Ascending aorta (tissue), 2 donors: ENCODE measurements around the gene INAVA. TPM values are rescaled to one million over a fixed set of nuclear protein-coding genes. Genes with fewer than 3 reads are reported as not detected.

Source experiments
- DNase-seq, 2 donors: peaks; one replicate each; pipeline ENCODE4 v3.0.0-alpha.2; 2019; ENCODE audit warnings: low spot score in 2 of 2
- H3K27ac ChIP-seq, 2 donors: fragments of 200-600 bp; sonication (generic); one replicate each; pipeline ENCODE4 v1.5.1; 2016 to 2017; ENCODE audit warnings: mild to moderate bottlenecking in 1 of 2
- H3K27me3 ChIP-seq: fragments of 200-600 bp; sonication (generic); one replicate; pipeline ENCODE4 v1.5.1; 2017
- H3K36me3 ChIP-seq, 2 donors: fragments of 200-600 bp; sonication (generic); one replicate each; pipeline ENCODE4 v1.5.1; 2016
- H3K4me1 ChIP-seq, 2 donors: fragments of 200-600 bp; sonication (generic); one replicate each; pipeline ENCODE4 v1.5.1; 2016 to 2017; ENCODE audit warnings: mild to moderate bottlenecking in 1 of 2
- H3K4me3 ChIP-seq, 2 donors: fragments of 200-600 bp; sonication (generic); one replicate each; pipeline ENCODE4 v1.5.1; 2016 to 2017; ENCODE audit warnings: mild to moderate bottlenecking in 1 of 2
- H3K9me3 ChIP-seq, 2 donors: fragments of 200-600 bp; sonication (generic); one replicate each; pipeline ENCODE4 v1.5.1; 2016
- intact Hi-C: fragments of 100-400 bp; cut with DNase I; formaldehyde crosslinking; loops from one replicate; pipeline ENCODE4 v1.15.1; 2023
- total RNA-seq: library from RNA; depleted of rRNA; stranded (reverse); fragments of >200 nt; gene quantifications from one replicate; pipeline ENCODE4 v1.1.0, GENCODE V29; 2016
- TF ChIP-seq, protein P1 (sequence below), 3 experiments: fragments of 200-600 bp in 2 of 3; fragments of 450-650 bp in 1 of 3; sonication (generic) in 2 of 3; IDR thresholded peaks; one replicate each; pipeline ENCODE4 v1.5.1; 2016 to 2019; ENCODE audit warnings: antibody characterized with exemption in 3 of 3, mild to moderate bottlenecking in 1 of 3, moderate library complexity in 1 of 3

Gene INAVA
- total RNA-seq, 1 donor from 2014 or later: not detected

DNA sequence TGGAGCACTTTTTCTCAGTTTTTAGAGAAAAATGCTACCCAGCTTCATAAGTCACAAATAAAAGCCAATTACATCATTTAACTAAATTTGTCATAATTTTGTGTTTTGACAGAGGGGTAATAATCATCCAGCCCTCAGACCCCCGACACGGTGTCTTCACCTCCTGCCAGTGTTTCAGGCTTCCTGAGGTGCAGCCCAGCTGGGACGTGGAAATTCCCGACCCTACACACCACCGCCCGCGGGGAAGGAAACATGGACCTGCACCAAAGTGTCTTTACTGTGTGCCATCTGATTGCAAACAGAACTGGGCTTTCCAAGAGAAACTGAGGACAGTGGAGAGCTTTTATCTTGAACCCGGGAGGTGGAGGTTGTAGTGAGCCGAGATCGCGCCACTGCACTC, 7.7 kb upstream of the INAVA start:
- no peaks in the 10 kb centered on the region for H3K36me3 ChIP-seq
- DNase-seq: no peak
- no peaks in the 10 kb centered on the region for H3K27me3 ChIP-seq

DNA sequence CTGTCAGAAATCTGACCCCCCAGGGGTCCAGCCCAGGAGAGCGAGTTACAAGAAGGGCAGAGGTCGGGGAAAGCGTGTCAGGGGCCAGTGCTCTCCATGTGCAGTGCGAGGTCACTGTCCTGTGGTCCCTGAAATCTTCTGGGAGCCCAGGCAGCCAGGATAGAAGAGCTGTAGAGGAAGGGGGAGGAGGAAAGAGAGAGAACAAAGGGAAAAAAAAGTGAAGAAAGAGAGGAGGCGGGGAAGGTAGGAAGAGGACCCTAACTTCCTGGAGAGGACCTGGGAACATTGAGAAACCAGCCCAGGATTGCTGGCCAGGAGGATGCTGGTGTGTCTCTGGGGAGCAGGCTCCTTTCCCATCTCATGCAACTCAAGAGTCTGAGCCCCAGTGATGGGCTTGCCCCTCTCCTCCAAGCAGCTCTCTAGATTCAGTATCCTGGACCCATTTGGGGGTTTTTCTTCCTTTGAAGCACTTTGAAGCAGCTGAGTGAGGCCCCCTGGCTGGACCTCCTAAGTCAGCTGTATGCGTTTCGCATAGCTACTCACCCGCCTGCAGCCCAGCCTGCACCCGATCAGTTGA, 6.8 kb upstream of the INAVA start:
- DNase-seq: no peak

More for the DNA sequence above, 7.7 kb upstream of the INAVA start:
- intact Hi-C loops: no loop called here
- H3K27ac ChIP-seq: no peak overlapping the region
- no peaks in the 10 kb centered on the region for H3K9me3 ChIP-seq
- H3K4me1 ChIP-seq: peaks cover 0 to 7% of the 10 kb centered on the region in 2 donors
- H3K4me3 ChIP-seq: no peak overlapping the region
- TF ChIP-seq, protein P1, sequence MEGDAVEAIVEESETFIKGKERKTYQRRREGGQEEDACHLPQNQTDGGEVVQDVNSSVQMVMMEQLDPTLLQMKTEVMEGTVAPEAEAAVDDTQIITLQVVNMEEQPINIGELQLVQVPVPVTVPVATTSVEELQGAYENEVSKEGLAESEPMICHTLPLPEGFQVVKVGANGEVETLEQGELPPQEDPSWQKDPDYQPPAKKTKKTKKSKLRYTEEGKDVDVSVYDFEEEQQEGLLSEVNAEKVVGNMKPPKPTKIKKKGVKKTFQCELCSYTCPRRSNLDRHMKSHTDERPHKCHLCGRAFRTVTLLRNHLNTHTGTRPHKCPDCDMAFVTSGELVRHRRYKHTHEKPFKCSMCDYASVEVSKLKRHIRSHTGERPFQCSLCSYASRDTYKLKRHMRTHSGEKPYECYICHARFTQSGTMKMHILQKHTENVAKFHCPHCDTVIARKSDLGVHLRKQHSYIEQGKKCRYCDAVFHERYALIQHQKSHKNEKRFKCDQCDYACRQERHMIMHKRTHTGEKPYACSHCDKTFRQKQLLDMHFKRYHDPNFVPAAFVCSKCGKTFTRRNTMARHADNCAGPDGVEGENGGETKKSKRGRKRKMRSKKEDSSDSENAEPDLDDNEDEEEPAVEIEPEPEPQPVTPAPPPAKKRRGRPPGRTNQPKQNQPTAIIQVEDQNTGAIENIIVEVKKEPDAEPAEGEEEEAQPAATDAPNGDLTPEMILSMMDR (IDR thresholded peaks at IDR 0.05): no peak

DNA sequence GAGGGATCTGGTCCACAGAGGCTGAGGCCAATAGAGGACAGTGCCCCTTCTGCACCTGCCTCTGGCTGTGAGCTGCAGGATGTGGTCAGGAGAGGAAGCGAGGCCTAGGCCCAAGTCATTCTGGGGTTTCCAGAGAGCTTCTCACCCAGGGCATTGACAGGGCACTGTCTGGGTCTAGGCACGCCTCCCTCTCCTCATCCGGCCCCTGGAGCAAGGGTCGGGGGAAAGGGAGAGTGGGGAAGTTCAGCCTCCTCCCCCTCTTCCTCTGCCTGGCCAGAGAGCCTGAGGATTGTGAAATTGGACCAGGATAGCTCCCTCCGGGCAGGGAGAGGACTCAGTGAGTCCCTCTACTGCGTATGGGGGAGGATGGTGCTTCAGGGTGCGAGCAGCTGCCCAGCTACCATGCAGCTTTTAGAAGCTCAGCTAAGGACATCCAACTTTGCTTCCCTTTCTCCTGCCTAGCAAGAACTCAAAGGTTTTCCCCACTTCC, 6.3 kb upstream of the INAVA start:
- H3K27me3 ChIP-seq: no peaks in the 10 kb centered on the region
- TF ChIP-seq, protein P1 (IDR thresholded peaks at IDR 0.05): no peak
- no peaks in the 10 kb centered on the region for H3K36me3 ChIP-seq
- peaks cover 0 to 7% of the 10 kb centered on the region in 2 donors for H3K4me1 ChIP-seq
- intact Hi-C loops: no loop called here
- no peak overlapping the region for H3K4me3 ChIP-seq
- no peaks in the 10 kb centered on the region for H3K9me3 ChIP-seq
- no peak for DNase-seq
- no peak overlapping the region for H3K27ac ChIP-seq

More for the DNA sequence above, 6.8 kb upstream of the INAVA start:
- no peak overlapping the region for H3K4me3 ChIP-seq
- intact Hi-C loops: no loop called here
- no peaks in the 10 kb centered on the region for H3K9me3 ChIP-seq
- H3K27me3 ChIP-seq: no peaks in the 10 kb centered on the region
- TF ChIP-seq, protein P1 (IDR thresholded peaks at IDR 0.05): no peak
- H3K36me3 ChIP-seq: no peaks in the 10 kb centered on the region
- H3K4me1 ChIP-seq: peaks cover 0 to 7% of the 10 kb centered on the region in 2 donors
- H3K27ac ChIP-seq: no peak overlapping the region

DNA sequence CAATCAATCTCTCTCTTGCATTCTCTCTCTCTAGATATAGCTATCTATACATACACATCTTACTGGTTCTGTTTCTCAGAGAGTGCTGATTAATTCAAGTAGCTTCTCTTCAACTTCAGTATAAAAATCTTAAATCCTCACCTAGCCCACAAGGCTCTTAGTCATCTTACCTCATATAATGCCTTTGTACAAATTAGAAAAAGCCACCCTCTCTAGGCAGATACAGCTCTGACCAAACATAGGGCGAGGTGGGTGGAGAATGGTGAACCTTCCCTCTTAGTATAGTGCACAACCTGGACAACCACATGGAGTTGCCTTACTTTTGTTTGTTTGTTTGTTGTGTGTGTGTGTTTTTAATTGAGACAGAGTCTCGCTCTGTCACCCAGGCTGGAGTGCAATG, 5.1 kb upstream of the INAVA start:
- TF ChIP-seq, protein P1 (IDR thresholded peaks at IDR 0.05): no peak
- no peaks in the 10 kb centered on the region for H3K27me3 ChIP-seq
- H3K4me3 ChIP-seq: no peak overlapping the region
- H3K27ac ChIP-seq: no peak overlapping the region
- H3K4me1 ChIP-seq: peaks cover 0 to 7% of the 10 kb centered on the region in 2 donors
- H3K9me3 ChIP-seq: no peaks in the 10 kb centered on the region
- intact Hi-C loops: no loop called here
- no peak for DNase-seq
- no peaks in the 10 kb centered on the region for H3K36me3 ChIP-seq

DNA sequence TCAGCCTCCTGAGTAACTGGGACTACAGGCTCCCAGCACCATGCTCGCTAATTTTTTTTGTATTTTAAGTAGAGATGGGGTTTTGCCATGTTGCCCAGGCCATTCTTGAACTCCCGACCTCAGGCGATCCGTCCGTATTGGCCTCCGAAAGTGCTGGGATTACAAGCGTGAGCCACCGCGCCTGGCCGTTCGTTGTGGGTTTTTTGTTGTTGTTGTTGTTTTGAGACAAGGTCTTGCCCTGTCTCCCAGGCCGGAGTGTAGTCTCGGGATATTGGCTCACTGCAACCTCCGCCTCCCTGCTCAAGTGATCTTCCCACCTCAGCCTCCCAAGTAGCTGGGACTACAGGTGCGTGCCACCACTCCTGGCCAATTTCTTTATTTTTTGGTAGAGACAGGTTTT, 4.7 kb upstream of the INAVA start:
- Histone ChIP-seq H3K4me3 (no peak overlapping the region), H3K9me3 (no peaks in the 10 kb centered on the region), H3K27ac (no peak overlapping the region), H3K36me3 (no peaks in the 10 kb centered on the region), H3K4me1 (peaks cover 0 to 7% of the 10 kb centered on the region in 2 donors), H3K27me3 (no peaks in the 10 kb centered on the region)
- TF ChIP-seq, protein P1 (IDR thresholded peaks at IDR 0.05): no peak
- intact Hi-C loops: no loop called here
- no peak for DNase-seq
